K562 (cell line): ENCODE results near the gene CLIP2. TPM values are rescaled to one million over a fixed set of nuclear protein-coding genes. Genes with fewer than 3 reads are reported as not detected.
A peak's percentile ranks its signal among the peaks of the same experiment; 100 is the strongest.

ENCODE experiments used
- RNF2 ChIP-seq: sonication (generic); IDR thresholded peaks from 2 replicates; pipeline ENCODE4 v1.6.1; 2016
- THRA ChIP-seq: fragments of 450-650 bp; IDR thresholded peaks from 2 replicates; pipeline ENCODE4 v1.6.1; 2017; ENCODE audit warnings: mild to moderate bottlenecking, moderate library complexity
- ZBTB17 ChIP-seq: fragments of 450-650 bp; formaldehyde crosslinking; IDR thresholded peaks from 2 replicates; pipeline ENCODE4 v1.4.0; 2020; ENCODE audit warnings: mild to moderate bottlenecking
- ZBTB2 ChIP-seq: fragments of 450-650 bp; IDR thresholded peaks from 2 replicates; pipeline ENCODE4 v1.6.1; 2016; ENCODE audit warnings: antibody characterized with exemption
- ZFP36 ChIP-seq: fragments of 150-350 bp; IDR thresholded peaks from 2 replicates; pipeline ENCODE4 v1.6.1; 2018; ENCODE audit warnings: low read length, low read depth; ENCODE audit not compliant: partially characterized antibody
- polyA plus RNA-seq, 8 experiments: library from polyadenylated mRNA; depleted of rRNA in 4 of 8; stranded (reverse) in 5 of 8; unstranded in 3 of 8; fragments of >200 nt; fragmentation: Nextera tagmentation in 2 of 8; fragmentation: Illumina TruSeq in 1 of 8; extraction: Ambion mirVana in 2 of 8; extraction: Trizol in 1 of 8; gene quantifications; 2 replicates each; pipeline versions ENCODE4 v1.2.1 to v1.2.3, GENCODE V29; 2011 to 2014; ENCODE audit warnings: inconsistent platforms in 1 of 8, missing spikeins in 1 of 8
- total RNA-seq, 7 experiments: library from RNA; depleted of rRNA in 6 of 7; stranded (reverse); fragments of >200 nt in 6 of 7; fragmentation: Illumina TruSeq in 2 of 7; extraction: Trizol in 2 of 7; gene quantifications; 2 replicates each; pipeline versions ENCODE4 v1.2.1 to v1.2.3, GENCODE V29; 2011 to 2021; ENCODE audit warnings: low replicate concordance in 1 of 7
- TF ChIP-seq, protein P1 (sequence below): fragments of 450-650 bp; IDR thresholded peaks from 2 replicates; pipeline ENCODE4 v1.6.1; 2016; ENCODE audit warnings: mild to moderate bottlenecking, moderate library complexity
- TF ChIP-seq, protein P2 (sequence below): sonication (generic); formaldehyde crosslinking; IDR thresholded peaks from 2 replicates; pipeline ENCODE4 v1.8.0; 2023; ENCODE audit warnings: missing genetic modification reagents, mild to moderate bottlenecking, borderline replicate concordance

CLIP2 gene
- total and polyA plus RNA-seq, 9 of the 15 experiments (the other 6 are each of a cell fraction or from before 2014, with no cell fraction given), result 0.07 to 5.4 (median 2.1) TPM

- TF ChIP-seq, protein P1, sequence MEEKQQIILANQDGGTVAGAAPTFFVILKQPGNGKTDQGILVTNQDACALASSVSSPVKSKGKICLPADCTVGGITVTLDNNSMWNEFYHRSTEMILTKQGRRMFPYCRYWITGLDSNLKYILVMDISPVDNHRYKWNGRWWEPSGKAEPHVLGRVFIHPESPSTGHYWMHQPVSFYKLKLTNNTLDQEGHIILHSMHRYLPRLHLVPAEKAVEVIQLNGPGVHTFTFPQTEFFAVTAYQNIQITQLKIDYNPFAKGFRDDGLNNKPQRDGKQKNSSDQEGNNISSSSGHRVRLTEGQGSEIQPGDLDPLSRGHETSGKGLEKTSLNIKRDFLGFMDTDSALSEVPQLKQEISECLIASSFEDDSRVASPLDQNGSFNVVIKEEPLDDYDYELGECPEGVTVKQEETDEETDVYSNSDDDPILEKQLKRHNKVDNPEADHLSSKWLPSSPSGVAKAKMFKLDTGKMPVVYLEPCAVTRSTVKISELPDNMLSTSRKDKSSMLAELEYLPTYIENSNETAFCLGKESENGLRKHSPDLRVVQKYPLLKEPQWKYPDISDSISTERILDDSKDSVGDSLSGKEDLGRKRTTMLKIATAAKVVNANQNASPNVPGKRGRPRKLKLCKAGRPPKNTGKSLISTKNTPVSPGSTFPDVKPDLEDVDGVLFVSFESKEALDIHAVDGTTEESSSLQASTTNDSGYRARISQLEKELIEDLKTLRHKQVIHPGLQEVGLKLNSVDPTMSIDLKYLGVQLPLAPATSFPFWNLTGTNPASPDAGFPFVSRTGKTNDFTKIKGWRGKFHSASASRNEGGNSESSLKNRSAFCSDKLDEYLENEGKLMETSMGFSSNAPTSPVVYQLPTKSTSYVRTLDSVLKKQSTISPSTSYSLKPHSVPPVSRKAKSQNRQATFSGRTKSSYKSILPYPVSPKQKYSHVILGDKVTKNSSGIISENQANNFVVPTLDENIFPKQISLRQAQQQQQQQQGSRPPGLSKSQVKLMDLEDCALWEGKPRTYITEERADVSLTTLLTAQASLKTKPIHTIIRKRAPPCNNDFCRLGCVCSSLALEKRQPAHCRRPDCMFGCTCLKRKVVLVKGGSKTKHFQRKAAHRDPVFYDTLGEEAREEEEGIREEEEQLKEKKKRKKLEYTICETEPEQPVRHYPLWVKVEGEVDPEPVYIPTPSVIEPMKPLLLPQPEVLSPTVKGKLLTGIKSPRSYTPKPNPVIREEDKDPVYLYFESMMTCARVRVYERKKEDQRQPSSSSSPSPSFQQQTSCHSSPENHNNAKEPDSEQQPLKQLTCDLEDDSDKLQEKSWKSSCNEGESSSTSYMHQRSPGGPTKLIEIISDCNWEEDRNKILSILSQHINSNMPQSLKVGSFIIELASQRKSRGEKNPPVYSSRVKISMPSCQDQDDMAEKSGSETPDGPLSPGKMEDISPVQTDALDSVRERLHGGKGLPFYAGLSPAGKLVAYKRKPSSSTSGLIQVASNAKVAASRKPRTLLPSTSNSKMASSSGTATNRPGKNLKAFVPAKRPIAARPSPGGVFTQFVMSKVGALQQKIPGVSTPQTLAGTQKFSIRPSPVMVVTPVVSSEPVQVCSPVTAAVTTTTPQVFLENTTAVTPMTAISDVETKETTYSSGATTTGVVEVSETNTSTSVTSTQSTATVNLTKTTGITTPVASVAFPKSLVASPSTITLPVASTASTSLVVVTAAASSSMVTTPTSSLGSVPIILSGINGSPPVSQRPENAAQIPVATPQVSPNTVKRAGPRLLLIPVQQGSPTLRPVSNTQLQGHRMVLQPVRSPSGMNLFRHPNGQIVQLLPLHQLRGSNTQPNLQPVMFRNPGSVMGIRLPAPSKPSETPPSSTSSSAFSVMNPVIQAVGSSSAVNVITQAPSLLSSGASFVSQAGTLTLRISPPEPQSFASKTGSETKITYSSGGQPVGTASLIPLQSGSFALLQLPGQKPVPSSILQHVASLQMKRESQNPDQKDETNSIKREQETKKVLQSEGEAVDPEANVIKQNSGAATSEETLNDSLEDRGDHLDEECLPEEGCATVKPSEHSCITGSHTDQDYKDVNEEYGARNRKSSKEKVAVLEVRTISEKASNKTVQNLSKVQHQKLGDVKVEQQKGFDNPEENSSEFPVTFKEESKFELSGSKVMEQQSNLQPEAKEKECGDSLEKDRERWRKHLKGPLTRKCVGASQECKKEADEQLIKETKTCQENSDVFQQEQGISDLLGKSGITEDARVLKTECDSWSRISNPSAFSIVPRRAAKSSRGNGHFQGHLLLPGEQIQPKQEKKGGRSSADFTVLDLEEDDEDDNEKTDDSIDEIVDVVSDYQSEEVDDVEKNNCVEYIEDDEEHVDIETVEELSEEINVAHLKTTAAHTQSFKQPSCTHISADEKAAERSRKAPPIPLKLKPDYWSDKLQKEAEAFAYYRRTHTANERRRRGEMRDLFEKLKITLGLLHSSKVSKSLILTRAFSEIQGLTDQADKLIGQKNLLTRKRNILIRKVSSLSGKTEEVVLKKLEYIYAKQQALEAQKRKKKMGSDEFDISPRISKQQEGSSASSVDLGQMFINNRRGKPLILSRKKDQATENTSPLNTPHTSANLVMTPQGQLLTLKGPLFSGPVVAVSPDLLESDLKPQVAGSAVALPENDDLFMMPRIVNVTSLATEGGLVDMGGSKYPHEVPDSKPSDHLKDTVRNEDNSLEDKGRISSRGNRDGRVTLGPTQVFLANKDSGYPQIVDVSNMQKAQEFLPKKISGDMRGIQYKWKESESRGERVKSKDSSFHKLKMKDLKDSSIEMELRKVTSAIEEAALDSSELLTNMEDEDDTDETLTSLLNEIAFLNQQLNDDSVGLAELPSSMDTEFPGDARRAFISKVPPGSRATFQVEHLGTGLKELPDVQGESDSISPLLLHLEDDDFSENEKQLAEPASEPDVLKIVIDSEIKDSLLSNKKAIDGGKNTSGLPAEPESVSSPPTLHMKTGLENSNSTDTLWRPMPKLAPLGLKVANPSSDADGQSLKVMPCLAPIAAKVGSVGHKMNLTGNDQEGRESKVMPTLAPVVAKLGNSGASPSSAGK, result no peak
- TF ChIP-seq ZBTB2 (0 out of 2 replicates have a peak, but pooled peaks have one; percentile 28), ZBTB17 (no peak), RNF2 (no peak), ZFP36 (peak; percentile 99), THRA (no peak)
- TF ChIP-seq, protein P2, sequence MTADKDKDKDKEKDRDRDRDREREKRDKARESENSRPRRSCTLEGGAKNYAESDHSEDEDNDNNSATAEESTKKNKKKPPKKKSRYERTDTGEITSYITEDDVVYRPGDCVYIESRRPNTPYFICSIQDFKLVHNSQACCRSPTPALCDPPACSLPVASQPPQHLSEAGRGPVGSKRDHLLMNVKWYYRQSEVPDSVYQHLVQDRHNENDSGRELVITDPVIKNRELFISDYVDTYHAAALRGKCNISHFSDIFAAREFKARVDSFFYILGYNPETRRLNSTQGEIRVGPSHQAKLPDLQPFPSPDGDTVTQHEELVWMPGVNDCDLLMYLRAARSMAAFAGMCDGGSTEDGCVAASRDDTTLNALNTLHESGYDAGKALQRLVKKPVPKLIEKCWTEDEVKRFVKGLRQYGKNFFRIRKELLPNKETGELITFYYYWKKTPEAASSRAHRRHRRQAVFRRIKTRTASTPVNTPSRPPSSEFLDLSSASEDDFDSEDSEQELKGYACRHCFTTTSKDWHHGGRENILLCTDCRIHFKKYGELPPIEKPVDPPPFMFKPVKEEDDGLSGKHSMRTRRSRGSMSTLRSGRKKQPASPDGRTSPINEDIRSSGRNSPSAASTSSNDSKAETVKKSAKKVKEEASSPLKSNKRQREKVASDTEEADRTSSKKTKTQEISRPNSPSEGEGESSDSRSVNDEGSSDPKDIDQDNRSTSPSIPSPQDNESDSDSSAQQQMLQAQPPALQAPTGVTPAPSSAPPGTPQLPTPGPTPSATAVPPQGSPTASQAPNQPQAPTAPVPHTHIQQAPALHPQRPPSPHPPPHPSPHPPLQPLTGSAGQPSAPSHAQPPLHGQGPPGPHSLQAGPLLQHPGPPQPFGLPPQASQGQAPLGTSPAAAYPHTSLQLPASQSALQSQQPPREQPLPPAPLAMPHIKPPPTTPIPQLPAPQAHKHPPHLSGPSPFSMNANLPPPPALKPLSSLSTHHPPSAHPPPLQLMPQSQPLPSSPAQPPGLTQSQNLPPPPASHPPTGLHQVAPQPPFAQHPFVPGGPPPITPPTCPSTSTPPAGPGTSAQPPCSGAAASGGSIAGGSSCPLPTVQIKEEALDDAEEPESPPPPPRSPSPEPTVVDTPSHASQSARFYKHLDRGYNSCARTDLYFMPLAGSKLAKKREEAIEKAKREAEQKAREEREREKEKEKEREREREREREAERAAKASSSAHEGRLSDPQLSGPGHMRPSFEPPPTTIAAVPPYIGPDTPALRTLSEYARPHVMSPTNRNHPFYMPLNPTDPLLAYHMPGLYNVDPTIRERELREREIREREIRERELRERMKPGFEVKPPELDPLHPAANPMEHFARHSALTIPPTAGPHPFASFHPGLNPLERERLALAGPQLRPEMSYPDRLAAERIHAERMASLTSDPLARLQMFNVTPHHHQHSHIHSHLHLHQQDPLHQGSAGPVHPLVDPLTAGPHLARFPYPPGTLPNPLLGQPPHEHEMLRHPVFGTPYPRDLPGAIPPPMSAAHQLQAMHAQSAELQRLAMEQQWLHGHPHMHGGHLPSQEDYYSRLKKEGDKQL (CRISPR knock-in tag), result no peak
These were observed 31.5 kb downstream of the CLIP2 start (continued) for GRCh38 chr7:74320645-74321221.
